GM10266 (cell line): Measurements from ENCODE around the gene FNIP1.
"Not testable (repeated sequence)": the region's sequence is repeated elsewhere in the genome, so short reads cannot be mapped to it uniquely, and the experiment has no call there.

Experiments
- DNase-seq: peaks from one replicate; pipeline ENCODE4 v3.0.0; 2012; ENCODE audit errors: extremely low spot score
- TF ChIP-seq, protein P1 (sequence below): IDR thresholded peaks from 2 replicates; pipeline ENCODE4 v1.5.1; 2012; ENCODE audit warnings: mild to moderate bottlenecking, low read depth; ENCODE audit not compliant: control insufficient read depth, insufficient read depth; ENCODE audit errors: missing control alignments

Gene FNIP1

DNA sequence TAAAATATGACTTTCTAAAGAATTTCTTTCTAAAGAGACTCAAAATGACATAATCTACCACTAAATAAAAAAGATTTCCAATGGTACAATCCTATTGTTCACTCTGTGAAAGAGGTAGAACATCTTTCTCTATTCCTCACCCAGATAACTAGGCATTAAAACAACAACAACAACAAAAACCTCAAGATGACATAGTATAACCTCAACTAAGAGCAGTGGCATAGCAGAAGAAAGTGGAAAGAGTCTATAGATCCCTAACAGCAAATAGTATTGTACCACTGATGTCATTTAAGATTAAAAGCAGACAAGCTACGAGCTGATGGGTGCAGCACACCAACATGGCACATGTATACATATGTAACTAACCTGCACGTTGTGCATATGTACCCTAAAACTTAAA is 191.7 kb downstream of the FNIP1 start:
- no peak for DNase-seq

DNA sequence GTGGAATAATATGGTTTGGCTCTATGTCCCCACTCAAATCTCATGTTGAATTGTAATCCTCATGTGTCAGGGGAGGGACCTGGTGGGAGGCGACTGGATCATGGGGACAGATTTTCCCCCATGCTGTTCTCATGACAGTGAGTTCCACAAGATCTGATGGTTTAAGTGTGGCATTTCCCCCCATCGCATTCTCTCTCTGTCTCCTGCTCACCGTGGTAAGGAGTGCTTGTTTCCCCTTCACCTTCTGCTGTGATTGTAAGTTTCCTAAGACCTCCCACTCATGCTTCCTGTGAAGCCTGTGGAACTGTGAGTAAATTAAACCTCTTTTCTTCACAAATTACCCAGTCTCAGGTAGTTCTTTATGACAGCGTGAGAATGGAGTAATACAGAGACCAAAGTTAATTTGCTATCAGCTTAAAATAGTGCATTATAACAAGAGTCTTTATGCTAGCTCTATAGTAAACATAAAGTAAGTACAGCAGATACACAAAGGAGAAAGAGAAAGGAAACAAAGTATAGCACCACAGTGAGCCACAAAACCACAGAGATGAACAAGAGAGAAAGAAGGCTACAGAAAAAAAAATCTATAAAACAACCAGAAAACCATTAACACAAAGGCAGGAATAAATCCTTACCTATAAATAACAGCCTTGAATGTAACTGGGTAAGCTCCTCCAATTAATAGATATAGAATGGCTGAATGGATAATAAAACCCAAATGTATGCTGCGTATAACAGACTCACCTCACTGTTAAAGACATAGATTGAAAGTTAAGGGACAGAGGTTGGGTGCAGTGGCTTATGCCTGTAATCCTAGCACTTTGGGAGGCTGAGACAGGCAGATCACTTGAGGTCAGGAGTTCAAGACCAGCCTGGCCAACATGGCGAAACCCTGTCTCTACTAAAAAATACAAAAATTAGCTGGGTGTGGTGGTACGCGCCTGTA is 201.5 kb downstream of the FNIP1 start:
- DNase-seq, result peak; percentile 29

More for the DNA sequence above, 191.7 kb downstream of the FNIP1 start:
- TF ChIP-seq, protein P1, sequence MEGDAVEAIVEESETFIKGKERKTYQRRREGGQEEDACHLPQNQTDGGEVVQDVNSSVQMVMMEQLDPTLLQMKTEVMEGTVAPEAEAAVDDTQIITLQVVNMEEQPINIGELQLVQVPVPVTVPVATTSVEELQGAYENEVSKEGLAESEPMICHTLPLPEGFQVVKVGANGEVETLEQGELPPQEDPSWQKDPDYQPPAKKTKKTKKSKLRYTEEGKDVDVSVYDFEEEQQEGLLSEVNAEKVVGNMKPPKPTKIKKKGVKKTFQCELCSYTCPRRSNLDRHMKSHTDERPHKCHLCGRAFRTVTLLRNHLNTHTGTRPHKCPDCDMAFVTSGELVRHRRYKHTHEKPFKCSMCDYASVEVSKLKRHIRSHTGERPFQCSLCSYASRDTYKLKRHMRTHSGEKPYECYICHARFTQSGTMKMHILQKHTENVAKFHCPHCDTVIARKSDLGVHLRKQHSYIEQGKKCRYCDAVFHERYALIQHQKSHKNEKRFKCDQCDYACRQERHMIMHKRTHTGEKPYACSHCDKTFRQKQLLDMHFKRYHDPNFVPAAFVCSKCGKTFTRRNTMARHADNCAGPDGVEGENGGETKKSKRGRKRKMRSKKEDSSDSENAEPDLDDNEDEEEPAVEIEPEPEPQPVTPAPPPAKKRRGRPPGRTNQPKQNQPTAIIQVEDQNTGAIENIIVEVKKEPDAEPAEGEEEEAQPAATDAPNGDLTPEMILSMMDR, result no peak

DNA sequence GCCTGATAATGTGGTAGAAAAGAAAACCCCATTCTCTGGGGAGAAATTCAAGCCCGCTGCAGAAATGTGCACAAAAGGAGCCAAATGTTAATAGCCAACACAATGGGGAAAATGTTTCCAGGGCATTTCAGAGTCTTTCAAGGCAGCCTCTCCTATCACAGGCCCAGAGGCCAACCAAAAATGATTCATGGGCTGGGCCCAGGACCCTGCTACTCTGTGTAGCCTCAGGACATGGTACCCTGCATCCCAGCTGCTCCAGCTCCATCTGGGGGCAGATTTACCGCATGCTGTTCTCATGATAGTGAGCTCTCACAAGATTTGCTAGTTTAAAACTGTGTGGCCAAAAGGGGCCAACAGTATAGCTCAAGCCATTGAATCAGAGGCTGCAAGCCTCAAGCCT is 202.9 kb downstream of the FNIP1 start:
- TF ChIP-seq, protein P1, result no peak
- no peak for DNase-seq

More for the DNA sequence above, 201.5 kb downstream of the FNIP1 start:
- TF ChIP-seq, protein P1, result no peak

DNA sequence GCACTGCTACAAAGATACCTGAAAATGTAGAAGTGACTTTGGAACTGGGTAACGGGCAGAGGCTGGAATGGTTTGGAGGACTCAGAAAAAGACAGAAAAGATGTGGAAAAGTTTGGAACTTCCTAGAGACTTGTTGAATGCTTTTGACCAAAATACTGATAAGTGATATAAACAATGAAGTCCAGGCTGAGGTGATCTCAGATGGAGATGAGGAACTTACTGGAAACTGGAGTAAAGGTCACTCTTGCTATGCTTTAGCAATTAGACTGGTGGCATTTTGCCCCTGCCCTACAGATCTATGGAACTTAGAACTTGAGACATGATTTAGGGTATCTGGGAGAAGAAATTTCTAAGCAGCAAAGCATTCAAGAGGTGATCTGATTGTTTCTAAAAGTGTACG is 203.4 kb downstream of the FNIP1 start:
- DNase-seq, result not testable (repeated sequence)
